Measurements from ENCODE around the gene MRPS6. TPM values are rescaled to one million over a fixed set of nuclear protein-coding genes. Genes with fewer than 3 reads are reported as not detected.

The MRPS6 gene
- total RNA-seq, 2 donors from 2014 or later = 221 to 282 TPM

GRCh38 chr21:34065027-34065426 is 8.4 kb upstream of the MRPS6 start:
- H3K36me3 Mint-ChIP-seq (ENCODE audit: low read depth) = no peaks in the 10 kb centered on the region
- WGBS, 2 experiments (ENCODE audit: insufficient coverage in 1 of 2, insufficient read length in 1 of 2) = 88% methylated on average over 3 of the region's 3 CpGs
- H3K9me3 Mint-ChIP-seq = no peaks in the 10 kb centered on the region
- Histone ChIP-seq H3K27me3 (ENCODE audit: control insufficient read depth, insufficient read depth, low read length, poor library complexity, severe bottlenecking) (peaks cover 15% of the 10 kb centered on the region), H3K4me3 (ENCODE audit: low read length) (no peak overlapping the region), H3K4me1 (ENCODE audit: control insufficient read depth, insufficient read depth, low read length) (no peaks in the 10 kb centered on the region), H3K9ac (ENCODE audit: extremely low read depth, low read length, poor library complexity, severe bottlenecking) (no peak overlapping the region), H3K36me3 (ENCODE audit: control insufficient read depth, insufficient read depth, low read length) (no peaks in the 10 kb centered on the region), H3K27ac (ENCODE audit: low read depth, low read length) (no peak overlapping the region), H3K9me3 (ENCODE audit: control insufficient read depth, low read length) (no peaks in the 10 kb centered on the region)
- peaks cover 1% of the 10 kb centered on the region for H3K4me1 Mint-ChIP-seq
- TF ChIP-seq CTCF (conservative IDR thresholded peaks at IDR 0.05) = no peak
- H3K4me3 Mint-ChIP-seq = no peak overlapping the region
- no peak for DNase-seq
- H3K27me3 Mint-ChIP-seq (ENCODE audit: insufficient read depth) = peaks cover 18% of the 10 kb centered on the region
- no peak overlapping the region for H3K27ac Mint-ChIP-seq

DNA sequence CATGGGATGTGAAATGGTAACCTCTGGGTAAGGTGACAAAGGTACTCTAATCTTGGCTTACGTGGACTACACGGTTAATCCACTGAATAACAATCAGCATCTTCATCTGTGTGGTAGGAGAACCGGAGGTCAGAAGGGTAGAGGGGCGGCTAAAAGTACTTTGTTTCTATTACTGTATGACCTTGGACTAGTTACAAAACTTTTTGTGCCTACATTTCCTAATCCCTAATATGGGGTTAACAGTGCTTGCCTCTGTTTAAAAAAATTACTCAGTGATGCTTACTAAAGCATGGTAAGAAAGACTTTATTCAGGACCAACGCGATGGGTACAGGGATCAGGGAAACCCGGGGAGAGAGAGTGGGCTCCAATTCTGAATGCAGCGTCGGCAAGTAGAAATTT is 1.7 kb upstream of the MRPS6 start:
- Mint-ChIP-seq H3K4me3 (peak overlapping the region; percentile 97), H3K36me3 (ENCODE audit: low read depth) (peaks cover 6% of the 10 kb centered on the region), H3K4me1 (peaks cover 22% of the 10 kb centered on the region), H3K27ac (no peak overlapping the region), H3K9me3 (no peaks in the 10 kb centered on the region), H3K27me3 (ENCODE audit: insufficient read depth) (peaks cover 3% of the 10 kb centered on the region)
- Histone ChIP-seq H3K36me3 (ENCODE audit: control insufficient read depth, insufficient read depth, low read length) (peaks cover 9% of the 10 kb centered on the region), H3K9me3 (ENCODE audit: control insufficient read depth, low read length) (no peaks in the 10 kb centered on the region), H3K27me3 (ENCODE audit: control insufficient read depth, insufficient read depth, low read length, poor library complexity, severe bottlenecking) (no peaks in the 10 kb centered on the region), H3K27ac (ENCODE audit: low read depth, low read length) (no peak overlapping the region), H3K9ac (ENCODE audit: extremely low read depth, low read length, poor library complexity, severe bottlenecking) (no peak overlapping the region), H3K4me1 (ENCODE audit: control insufficient read depth, insufficient read depth, low read length) (no peaks in the 10 kb centered on the region), H3K4me3 (ENCODE audit: low read length) (no peak overlapping the region)
- WGBS, 2 experiments (ENCODE audit: insufficient coverage in 1 of 2, insufficient read length in 1 of 2) = 95% methylated on average over 8 to 9 of the region's 9 CpGs
- no peak for DNase-seq
- TF ChIP-seq CTCF (conservative IDR thresholded peaks at IDR 0.05) = no peak

DNA sequence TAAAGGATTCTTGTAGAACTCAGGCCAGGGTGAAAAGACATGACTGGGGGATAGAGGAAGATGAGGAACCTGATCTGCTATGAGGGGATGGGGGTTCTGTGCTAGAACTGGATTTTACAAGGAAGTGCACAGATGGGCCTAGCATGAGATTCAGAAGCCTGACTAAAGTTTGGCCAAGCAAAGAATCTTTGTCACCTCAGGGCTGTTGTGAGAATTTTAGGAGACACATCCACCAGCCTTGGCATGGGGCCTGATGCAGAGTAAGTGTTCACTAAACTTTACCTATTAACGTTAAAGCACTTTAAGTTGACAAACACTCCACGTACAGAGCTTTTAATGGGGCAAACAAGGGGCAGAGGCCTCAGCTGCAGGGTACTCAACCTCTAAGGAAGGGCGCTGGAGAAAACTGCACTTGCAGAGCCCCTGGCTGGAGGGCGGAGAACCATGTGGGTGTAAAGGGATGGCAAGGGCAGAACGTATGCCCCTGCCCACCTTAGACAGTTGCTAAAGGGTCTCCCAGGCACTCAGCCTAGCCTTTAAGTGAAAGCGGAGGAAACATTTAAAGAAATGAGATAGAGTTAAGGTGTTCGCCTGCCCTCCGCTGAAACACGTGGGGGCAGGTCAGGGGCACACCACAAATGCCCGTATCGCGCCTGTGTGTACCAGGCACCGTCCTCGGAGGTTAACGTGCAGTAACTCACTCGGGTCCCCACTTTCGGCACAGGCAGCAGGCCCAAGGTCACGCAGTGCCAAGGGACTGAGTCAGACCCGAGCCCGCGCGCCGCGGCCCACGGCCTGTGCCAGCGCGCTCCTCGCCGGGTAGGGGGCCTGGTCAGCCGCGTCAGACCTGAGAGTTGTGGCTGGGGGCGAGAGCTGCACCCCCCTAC is 990 bp upstream of the MRPS6 start:
- no peak for TF ChIP-seq CTCF (conservative IDR thresholded peaks at IDR 0.05)
- Histone ChIP-seq H3K9ac (ENCODE audit: extremely low read depth, low read length, poor library complexity, severe bottlenecking) (no peak overlapping the region), H3K4me1 (ENCODE audit: control insufficient read depth, insufficient read depth, low read length) (no peaks in the 10 kb centered on the region), H3K9me3 (ENCODE audit: control insufficient read depth, low read length) (no peaks in the 10 kb centered on the region), H3K36me3 (ENCODE audit: control insufficient read depth, insufficient read depth, low read length) (peaks cover 16% of the 10 kb centered on the region), H3K27me3 (ENCODE audit: control insufficient read depth, insufficient read depth, low read length, poor library complexity, severe bottlenecking) (no peaks in the 10 kb centered on the region), H3K27ac (ENCODE audit: low read depth, low read length) (no peak overlapping the region), H3K4me3 (ENCODE audit: low read length) (peak overlapping the region; percentile 70)
- peak overlapping the region; percentile 88 for H3K27ac Mint-ChIP-seq
- DNase-seq = no peak
- no peaks in the 10 kb centered on the region for H3K9me3 Mint-ChIP-seq
- peaks cover 28% of the 10 kb centered on the region for H3K4me1 Mint-ChIP-seq
- 60 to 62% methylated on average over 17 to 32 of the region's 32 CpGs for WGBS, 2 experiments (ENCODE audit: insufficient coverage in 1 of 2, insufficient read length in 1 of 2)
- peaks cover 3% of the 10 kb centered on the region for H3K27me3 Mint-ChIP-seq (ENCODE audit: insufficient read depth)
- peaks cover 12% of the 10 kb centered on the region for H3K36me3 Mint-ChIP-seq (ENCODE audit: low read depth)
- H3K4me3 Mint-ChIP-seq = peak overlapping the region; percentile 97
